ENCODE data around the gene EPHA8. TPM values are rescaled to one million over a fixed set of nuclear protein-coding genes. Genes with fewer than 3 reads are reported as not detected.
A peak's percentile ranks its signal among the peaks of the same experiment; 100 is the strongest.

Gene EPHA8
- total and polyA plus RNA-seq, 7 donors, result 0.01 to 0.03 TPM; not detected in 5

DNA sequence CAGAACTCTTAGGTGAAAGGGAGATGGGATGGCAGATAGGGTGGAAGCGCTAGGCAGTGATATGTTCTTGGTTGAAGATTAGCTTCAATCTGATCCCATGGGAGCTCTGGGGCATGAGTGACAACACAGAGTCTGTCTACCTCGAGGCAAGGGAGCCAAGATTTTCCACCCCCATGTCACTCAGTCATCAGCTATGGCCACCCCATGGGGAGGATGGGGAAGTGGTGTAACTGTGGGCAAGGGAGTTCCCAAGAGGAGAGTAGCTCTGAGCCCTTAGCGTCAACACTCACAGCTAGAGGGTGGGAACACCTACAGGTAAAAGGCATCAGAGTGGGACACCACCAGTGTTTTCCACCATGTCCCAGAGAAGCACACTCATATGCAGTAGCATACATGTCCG is 42.9 kb downstream of the EPHA8 start:
- Histone ChIP-seq H3K27ac (no peak overlapping the region), H3K9me3 (no peaks in the 10 kb centered on the region), H3K4me1 (no peaks in the 10 kb centered on the region), H3K36me3 (ENCODE audit: insufficient read depth in 1 of 2, low read depth in 1 of 2) (no peaks in the 10 kb centered on the region), H3K27me3 (ENCODE audit: insufficient read depth in 3 of 3, low read length in 2 of 3) (peaks cover 0 to 58% (median 11%) of the 10 kb centered on the region in 3 donors), H3K4me3 (no peak overlapping the region)
- DNase-seq (no peak), ATAC-seq (no peak)
- intact Hi-C loops (cut with DNase I), result no loop called here
- 46 to 53% (median 49%) methylated on average over 4 of the region's 4 CpGs for WGBS, 3 donors
- no peak for TF ChIP-seq CTCF (IDR thresholded peaks at IDR 0.05)

GRCh38 chr1:22607154-22607553 is 43.9 kb downstream of the EPHA8 start:
- Histone ChIP-seq H3K4me1 (no peaks in the 10 kb centered on the region), H3K27ac (no peak overlapping the region), H3K9me3 (no peaks in the 10 kb centered on the region), H3K4me3 (no peak overlapping the region), H3K36me3 (ENCODE audit: insufficient read depth in 1 of 2, low read depth in 1 of 2) (no peaks in the 10 kb centered on the region), H3K27me3 (ENCODE audit: insufficient read depth in 3 of 3, low read length in 2 of 3) (peaks cover 0 to 51% (median 11%) of the 10 kb centered on the region in 3 donors)
- ATAC-seq (no peak), DNase-seq (peak in 1 of 2 donors; percentile 4)
- intact Hi-C loops (cut with DNase I), result no loop called here
- 2 to 11% (median 6%) methylated on average over 7 to 10 of the region's 10 CpGs for WGBS, 3 donors
- no peak for TF ChIP-seq CTCF (IDR thresholded peaks at IDR 0.05)

- WGBS, 3 donors, result 47 to 52% (median 50%) methylated on average over 3 of the region's 3 CpGs
- no peak for ATAC-seq
- DNase-seq, result no peak
- TF ChIP-seq CTCF (IDR thresholded peaks at IDR 0.05), result no peak
- intact Hi-C loops (cut with DNase I), result no loop called here
- H3K27ac ChIP-seq, result no peak overlapping the region
- no peaks in the 10 kb centered on the region for H3K4me1 ChIP-seq
- no peak overlapping the region for H3K4me3 ChIP-seq
- no peaks in the 10 kb centered on the region for H3K36me3 ChIP-seq (ENCODE audit: insufficient read depth in 1 of 2, low read depth in 1 of 2)
- no peaks in the 10 kb centered on the region for H3K9me3 ChIP-seq
- peaks cover 0 to 39% (median 13%) of the 10 kb centered on the region in 3 donors for H3K27me3 ChIP-seq (ENCODE audit: insufficient read depth in 3 of 3, low read length in 2 of 3)
These were observed 45.1 kb downstream of the EPHA8 start for GRCh38 chr1:22608361-22608760.

GRCh38 chr1:22609291-22609690 is 46.0 kb downstream of the EPHA8 start:
- 4 to 15% (median 10%) methylated on average over 6 of the region's 6 CpGs for WGBS, 3 donors
- H3K27ac ChIP-seq, result no peak overlapping the region
- no peaks in the 10 kb centered on the region for H3K9me3 ChIP-seq
- no peak for ATAC-seq
- peaks cover 0 to 40% (median 13%) of the 10 kb centered on the region in 3 donors for H3K27me3 ChIP-seq (ENCODE audit: insufficient read depth in 3 of 3, low read length in 2 of 3)
- H3K36me3 ChIP-seq (ENCODE audit: insufficient read depth in 1 of 2, low read depth in 1 of 2), result no peaks in the 10 kb centered on the region
- H3K4me1 ChIP-seq, result no peaks in the 10 kb centered on the region
- intact Hi-C loops (cut with DNase I), result no loop called here
- H3K4me3 ChIP-seq, result no peak overlapping the region
- TF ChIP-seq CTCF (IDR thresholded peaks at IDR 0.05), result no peak
- DNase-seq, result peak in 1 of 2 donors; percentile 15

- Histone ChIP-seq H3K27ac (no peak overlapping the region), H3K36me3 (ENCODE audit: insufficient read depth in 1 of 2, low read depth in 1 of 2) (no peaks in the 10 kb centered on the region), H3K9me3 (no peaks in the 10 kb centered on the region), H3K4me1 (no peaks in the 10 kb centered on the region), H3K27me3 (ENCODE audit: insufficient read depth in 3 of 3, low read length in 2 of 3) (peaks cover 0 to 36% (median 7%) of the 10 kb centered on the region in 3 donors), H3K4me3 (no peak overlapping the region)
- intact Hi-C loops (cut with DNase I), result no loop called here
- TF ChIP-seq CTCF (IDR thresholded peaks at IDR 0.05), result no peak
- ATAC-seq (no peak), DNase-seq (peak; percentile 35 to 43)
- WGBS, 3 donors, result 18 to 21% (median 20%) methylated on average over 6 to 7 of the region's 7 CpGs
These were observed 48.2 kb downstream of the EPHA8 start for GRCh38 chr1:22611530-22611947.

All from psoas muscle (tissue), 8 donors.